ENCODE data around the gene TRIM56. TPM values are rescaled to one million over a fixed set of nuclear protein-coding genes. Genes with fewer than 3 reads are reported as not detected.
"Not testable (repeated sequence)": the region's sequence is repeated elsewhere in the genome, so short reads cannot be mapped to it uniquely, and the experiment has no call there.

Gene TRIM56
- 4.3 TPM for polyA plus RNA-seq (2013, experiment 1 of 2)
- polyA plus RNA-seq (2013, experiment 2 of 2), result 4.8 TPM

DNA sequence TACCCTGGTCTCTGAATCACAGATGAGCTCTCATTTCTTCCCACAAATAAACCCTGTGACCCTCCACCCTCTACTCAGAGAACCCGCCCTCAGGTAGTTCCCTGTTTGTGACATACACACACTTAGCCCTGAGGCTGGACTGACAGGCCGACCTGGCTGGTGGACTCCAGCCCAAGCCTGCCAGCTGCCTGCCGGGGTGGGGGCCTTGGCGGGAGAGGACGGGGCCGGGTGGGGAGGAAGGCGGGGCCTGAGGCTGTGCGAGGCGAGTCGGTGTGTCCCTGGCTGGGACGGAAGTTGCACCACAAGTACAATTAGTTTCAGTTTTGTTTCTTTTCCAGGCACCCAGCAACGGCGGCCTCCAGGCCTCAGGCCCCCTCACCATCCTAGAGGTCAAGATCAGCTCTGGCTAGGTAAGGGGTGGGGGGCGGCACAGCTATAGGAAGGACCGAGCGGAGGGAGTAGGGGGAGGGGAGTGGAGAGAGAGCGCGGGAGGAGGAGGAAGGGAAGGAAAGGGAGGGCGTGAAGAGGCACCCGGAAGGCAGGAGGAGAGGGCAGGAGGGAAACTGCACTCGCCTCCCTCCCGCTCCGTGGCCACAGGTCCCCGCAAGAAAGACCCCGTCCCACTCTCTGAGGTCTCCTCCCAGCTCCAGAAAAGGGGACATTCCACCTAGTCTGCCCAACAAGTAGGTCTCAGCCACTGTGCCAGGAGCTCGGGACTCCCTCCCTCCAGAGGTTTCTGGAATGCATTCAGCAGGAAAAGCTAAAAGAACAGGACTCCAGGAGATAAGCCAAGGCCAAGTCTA, at the start of gene TRIM56:
Gene TRIM56 (plus strand): TSS at position 320 of the 803 bp plus-strand sequence. CDS start 1,832 bp downstream, outside the sequence.
- 3 to 7% methylated on average over 17 of the region's 26 CpGs for WGBS, 2 experiments (ENCODE audit: insufficient coverage in 2 of 2)
- Histone ChIP-seq H3K27ac (ENCODE audit: low read depth, low read length, severe bottlenecking) (peak within 1 kb of the TSS; percentile 80), H3K4me1 (ENCODE audit: control insufficient read depth, insufficient read depth, low read length, poor library complexity, severe bottlenecking) (peaks cover 5% of the 10 kb centered on the region), H3K9me3 (ENCODE audit: control insufficient read depth, low read length) (no peaks in the 10 kb centered on the region), H3K36me3 (ENCODE audit: control insufficient read depth, insufficient read depth, low read length) (peaks cover 28% of the 10 kb centered on the region), H3K4me3 (ENCODE audit: extremely low read depth, insufficient read depth, low read length, poor library complexity, severe bottlenecking) (peak within 1 kb of the TSS; percentile 46)

GRCh38 chr7:101035941-101036340, 49.3 kb upstream of the TRIM56 start:
- H3K27ac ChIP-seq (ENCODE audit: low read depth, low read length, severe bottlenecking), result no peak overlapping the region
- no peaks in the 10 kb centered on the region for H3K36me3 ChIP-seq (ENCODE audit: control insufficient read depth, insufficient read depth, low read length)
- H3K4me3 ChIP-seq (ENCODE audit: extremely low read depth, insufficient read depth, low read length, poor library complexity, severe bottlenecking), result no peak overlapping the region
- no peaks in the 10 kb centered on the region for H3K9me3 ChIP-seq (ENCODE audit: control insufficient read depth, low read length)
- H3K4me1 ChIP-seq (ENCODE audit: control insufficient read depth, insufficient read depth, low read length, poor library complexity, severe bottlenecking), result no peaks in the 10 kb centered on the region
- 67 to 69% methylated on average over 4 of the region's 4 CpGs for WGBS, 2 experiments (ENCODE audit: insufficient coverage in 2 of 2)

GRCh38 chr7:101041283-101041682, 44.0 kb upstream of the TRIM56 start:
- H3K27ac ChIP-seq (ENCODE audit: low read depth, low read length, severe bottlenecking); H3K36me3 ChIP-seq (ENCODE audit: control insufficient read depth, insufficient read depth, low read length); H3K4me3 ChIP-seq (ENCODE audit: extremely low read depth, insufficient read depth, low read length, poor library complexity, severe bottlenecking); H3K9me3 ChIP-seq (ENCODE audit: control insufficient read depth, low read length); H3K4me1 ChIP-seq (ENCODE audit: control insufficient read depth, insufficient read depth, low read length, poor library complexity, severe bottlenecking): not testable (repeated sequence)
- 77 to 81% methylated on average over 6 of the region's 6 CpGs for WGBS, 2 experiments (ENCODE audit: insufficient coverage in 2 of 2)

GRCh38 chr7:101058355-101058754, 26.9 kb upstream of the TRIM56 start:
- no peak overlapping the region for H3K27ac ChIP-seq (ENCODE audit: low read depth, low read length, severe bottlenecking)
- 25 to 32% methylated on average over 6 to 7 of the region's 9 CpGs for WGBS, 2 experiments (ENCODE audit: insufficient coverage in 2 of 2)
- no peaks in the 10 kb centered on the region for H3K9me3 ChIP-seq (ENCODE audit: control insufficient read depth, low read length)
- H3K36me3 ChIP-seq (ENCODE audit: control insufficient read depth, insufficient read depth, low read length), result no peaks in the 10 kb centered on the region
- H3K4me3 ChIP-seq (ENCODE audit: extremely low read depth, insufficient read depth, low read length, poor library complexity, severe bottlenecking), result no peak overlapping the region
- no peaks in the 10 kb centered on the region for H3K4me1 ChIP-seq (ENCODE audit: control insufficient read depth, insufficient read depth, low read length, poor library complexity, severe bottlenecking)

GRCh38 chr7:101059620-101059942, 25.7 kb upstream of the TRIM56 start:
- Histone ChIP-seq H3K4me1 (ENCODE audit: control insufficient read depth, insufficient read depth, low read length, poor library complexity, severe bottlenecking) (no peaks in the 10 kb centered on the region), H3K9me3 (ENCODE audit: control insufficient read depth, low read length) (no peaks in the 10 kb centered on the region), H3K36me3 (ENCODE audit: control insufficient read depth, insufficient read depth, low read length) (no peaks in the 10 kb centered on the region), H3K4me3 (ENCODE audit: extremely low read depth, insufficient read depth, low read length, poor library complexity, severe bottlenecking) (no peak overlapping the region), H3K27ac (ENCODE audit: low read depth, low read length, severe bottlenecking) (no peak overlapping the region)
- 24 to 45% methylated on average over 7 of the region's 9 CpGs for WGBS, 2 experiments (ENCODE audit: insufficient coverage in 2 of 2)

GRCh38 chr7:101060992-101061391, 24.3 kb upstream of the TRIM56 start:
- WGBS, 2 experiments (ENCODE audit: insufficient coverage in 2 of 2), result 100% methylated on average over 1 of the region's 5 CpGs; no CpG with 5 or more reads in 1 of the 2 experiments
- no peak overlapping the region for H3K4me3 ChIP-seq (ENCODE audit: extremely low read depth, insufficient read depth, low read length, poor library complexity, severe bottlenecking)
- H3K4me1 ChIP-seq (ENCODE audit: control insufficient read depth, insufficient read depth, low read length, poor library complexity, severe bottlenecking), result no peaks in the 10 kb centered on the region
- H3K9me3 ChIP-seq (ENCODE audit: control insufficient read depth, low read length), result no peaks in the 10 kb centered on the region
- H3K27ac ChIP-seq (ENCODE audit: low read depth, low read length, severe bottlenecking), result no peak overlapping the region
- H3K36me3 ChIP-seq (ENCODE audit: control insufficient read depth, insufficient read depth, low read length), result no peaks in the 10 kb centered on the region

- H3K9me3 ChIP-seq (ENCODE audit: control insufficient read depth, low read length); H3K4me1 ChIP-seq (ENCODE audit: control insufficient read depth, insufficient read depth, low read length, poor library complexity, severe bottlenecking); H3K27ac ChIP-seq (ENCODE audit: low read depth, low read length, severe bottlenecking); H3K4me3 ChIP-seq (ENCODE audit: extremely low read depth, insufficient read depth, low read length, poor library complexity, severe bottlenecking); H3K36me3 ChIP-seq (ENCODE audit: control insufficient read depth, insufficient read depth, low read length): not testable (repeated sequence)
- 78 to 91% methylated on average over 8 to 9 of the region's 9 CpGs for WGBS, 2 experiments (ENCODE audit: insufficient coverage in 2 of 2)
Observed at GRCh38 chr7:101064176-101064550, 21.1 kb upstream of the TRIM56 start.

DNA sequence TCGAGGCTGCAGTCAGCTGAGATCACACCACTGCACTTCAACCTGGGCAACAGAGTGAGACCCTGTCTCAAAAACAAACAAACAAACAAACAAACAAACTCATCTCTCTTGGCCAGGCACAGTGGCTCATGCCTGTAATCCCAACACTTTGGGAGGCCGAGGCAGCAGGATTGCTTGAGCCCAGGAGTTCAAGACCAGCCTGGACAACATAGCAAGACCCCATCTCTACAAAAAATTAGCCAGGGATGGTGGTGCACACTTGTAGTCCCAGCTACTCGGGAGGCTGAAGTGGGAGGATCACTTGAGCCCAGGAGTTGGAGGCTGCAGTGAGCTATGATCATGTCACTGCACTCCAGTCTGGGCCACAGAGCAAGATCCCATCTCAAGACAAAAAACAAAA, 20.1 kb upstream of the TRIM56 start:
- H3K4me1 ChIP-seq (ENCODE audit: control insufficient read depth, insufficient read depth, low read length, poor library complexity, severe bottlenecking); H3K4me3 ChIP-seq (ENCODE audit: extremely low read depth, insufficient read depth, low read length, poor library complexity, severe bottlenecking); H3K27ac ChIP-seq (ENCODE audit: low read depth, low read length, severe bottlenecking); H3K9me3 ChIP-seq (ENCODE audit: control insufficient read depth, low read length); H3K36me3 ChIP-seq (ENCODE audit: control insufficient read depth, insufficient read depth, low read length): not testable (repeated sequence)
- WGBS, 2 experiments (ENCODE audit: insufficient coverage in 2 of 2), result 82 to 86% methylated on average over 2 of the region's 3 CpGs

DNA sequence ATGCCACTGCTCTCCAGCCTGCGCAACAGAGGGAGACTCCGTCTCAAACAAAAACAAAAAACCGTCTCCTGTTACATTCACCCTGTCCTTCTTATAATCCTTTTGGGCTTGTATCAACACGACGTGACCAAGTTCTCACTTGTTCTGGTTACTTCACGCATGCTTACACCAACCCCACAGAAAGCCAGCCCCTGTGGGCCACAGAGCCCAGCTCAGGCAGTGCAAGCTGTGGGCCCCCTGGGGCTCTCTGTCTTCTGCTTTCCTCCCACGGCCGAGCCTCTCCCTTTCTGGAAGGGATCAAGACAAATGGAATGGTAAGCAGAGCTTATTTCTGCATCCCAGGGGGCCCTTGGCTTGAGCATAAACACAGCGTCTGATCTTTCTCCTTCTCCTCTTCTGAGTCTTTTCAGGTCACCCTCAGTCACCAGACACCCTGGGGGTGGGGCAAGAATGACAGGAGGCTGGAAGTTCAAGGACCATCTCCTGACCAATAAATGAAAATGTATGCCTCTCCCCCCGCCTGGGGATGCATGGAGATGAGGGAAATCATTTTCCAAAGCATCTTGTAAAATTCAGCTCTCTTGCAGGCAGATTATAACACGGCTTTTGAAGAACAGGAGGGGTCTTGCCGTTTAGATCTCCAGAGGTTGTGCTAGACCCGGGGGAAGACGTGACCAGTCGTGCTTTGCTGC, 19.0 kb upstream of the TRIM56 start:
- H3K9me3 ChIP-seq (ENCODE audit: control insufficient read depth, low read length), result no peaks in the 10 kb centered on the region
- 63 to 64% methylated on average over 13 of the region's 15 CpGs for WGBS, 2 experiments (ENCODE audit: insufficient coverage in 2 of 2)
- H3K27ac ChIP-seq (ENCODE audit: low read depth, low read length, severe bottlenecking), result no peak overlapping the region
- H3K36me3 ChIP-seq (ENCODE audit: control insufficient read depth, insufficient read depth, low read length), result no peaks in the 10 kb centered on the region
- peaks cover 6% of the 10 kb centered on the region for H3K4me1 ChIP-seq (ENCODE audit: control insufficient read depth, insufficient read depth, low read length, poor library complexity, severe bottlenecking)
- H3K4me3 ChIP-seq (ENCODE audit: extremely low read depth, insufficient read depth, low read length, poor library complexity, severe bottlenecking), result no peak overlapping the region

GRCh38 chr7:101066833-101067177, 18.5 kb upstream of the TRIM56 start:
- Histone ChIP-seq H3K4me3 (ENCODE audit: extremely low read depth, insufficient read depth, low read length, poor library complexity, severe bottlenecking) (no peak overlapping the region), H3K27ac (ENCODE audit: low read depth, low read length, severe bottlenecking) (no peak overlapping the region), H3K36me3 (ENCODE audit: control insufficient read depth, insufficient read depth, low read length) (no peaks in the 10 kb centered on the region), H3K4me1 (ENCODE audit: control insufficient read depth, insufficient read depth, low read length, poor library complexity, severe bottlenecking) (peaks cover 6% of the 10 kb centered on the region), H3K9me3 (ENCODE audit: control insufficient read depth, low read length) (no peaks in the 10 kb centered on the region)
- WGBS, 2 experiments (ENCODE audit: insufficient coverage in 2 of 2), result 48 to 58% methylated on average over 7 of the region's 7 CpGs

GRCh38 chr7:101068401-101068800, 16.9 kb upstream of the TRIM56 start:
- no peak overlapping the region for H3K4me3 ChIP-seq (ENCODE audit: extremely low read depth, insufficient read depth, low read length, poor library complexity, severe bottlenecking)

More at GRCh38 chr7:101068401-101068800, 16.9 kb upstream of the TRIM56 start:
- Histone ChIP-seq H3K9me3 (ENCODE audit: control insufficient read depth, low read length) (no peaks in the 10 kb centered on the region), H3K36me3 (ENCODE audit: control insufficient read depth, insufficient read depth, low read length) (no peaks in the 10 kb centered on the region), H3K27ac (ENCODE audit: low read depth, low read length, severe bottlenecking) (no peak overlapping the region), H3K4me1 (ENCODE audit: control insufficient read depth, insufficient read depth, low read length, poor library complexity, severe bottlenecking) (peaks cover 6% of the 10 kb centered on the region)
- 92 to 94% methylated on average over 9 to 10 of the region's 10 CpGs for WGBS, 2 experiments (ENCODE audit: insufficient coverage in 2 of 2)
